NCI-H2196 (cell line): ENCODE measurements around the gene SSB.
"Not testable (repeated sequence)": the region's sequence is repeated elsewhere in the genome, so short reads cannot be mapped to it uniquely, and the experiment has no call there.

Experiments
- DNase-seq: peaks from one replicate; lab custom pipeline; 2025; ENCODE audit not compliant: unreplicated experiment; lab: John Stamatoyannopoulos, UW

Gene SSB

DNA sequence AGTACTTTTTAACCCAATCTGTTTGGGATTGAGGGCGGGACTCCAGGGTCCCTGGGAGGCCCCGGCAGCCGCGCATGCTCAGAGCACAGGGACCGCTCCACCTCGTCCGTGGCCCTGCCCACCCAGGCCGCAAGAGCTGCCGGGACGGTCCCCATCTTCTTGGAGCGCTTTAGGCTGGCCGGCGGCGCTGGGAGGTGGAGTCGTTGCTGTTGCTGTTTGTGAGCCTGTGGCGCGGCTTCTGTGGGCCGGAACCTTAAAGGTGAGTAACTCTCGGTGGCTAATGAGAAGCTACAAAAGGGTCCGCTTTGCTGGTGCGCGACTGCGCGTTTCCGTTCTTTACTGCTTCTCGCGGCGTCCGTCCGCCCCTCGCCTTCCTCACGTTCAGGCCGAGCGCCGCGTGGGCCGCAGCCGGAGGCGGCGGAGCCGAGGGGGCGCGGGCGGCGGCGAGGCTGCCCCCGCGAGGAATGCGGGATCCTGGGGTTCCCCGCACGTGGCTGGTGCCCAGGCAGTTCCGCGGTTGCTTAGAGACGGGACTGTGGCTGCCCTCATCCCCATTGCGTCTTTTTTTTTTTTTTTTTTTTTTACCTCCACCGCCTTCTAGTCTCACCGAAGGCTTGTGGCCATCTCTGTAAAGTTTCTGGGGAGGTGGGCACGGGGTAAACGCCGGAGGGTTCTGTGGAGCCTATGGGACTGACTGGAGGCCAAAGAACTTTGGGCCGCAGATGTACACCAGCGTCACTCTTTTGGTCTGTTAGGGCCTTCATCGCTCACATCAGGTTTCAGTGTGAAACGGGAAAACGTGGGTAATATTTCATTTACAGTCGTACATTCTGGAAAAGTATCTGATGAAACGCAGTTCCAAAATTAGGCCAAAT is at the start of gene SSB:
Gene SSB, plus strand, starts transcription at position 154 of the 875 bp plus-strand sequence. CDS start 2,090 bp downstream, outside the sequence.
- peak; percentile 90 for DNase-seq

DNA sequence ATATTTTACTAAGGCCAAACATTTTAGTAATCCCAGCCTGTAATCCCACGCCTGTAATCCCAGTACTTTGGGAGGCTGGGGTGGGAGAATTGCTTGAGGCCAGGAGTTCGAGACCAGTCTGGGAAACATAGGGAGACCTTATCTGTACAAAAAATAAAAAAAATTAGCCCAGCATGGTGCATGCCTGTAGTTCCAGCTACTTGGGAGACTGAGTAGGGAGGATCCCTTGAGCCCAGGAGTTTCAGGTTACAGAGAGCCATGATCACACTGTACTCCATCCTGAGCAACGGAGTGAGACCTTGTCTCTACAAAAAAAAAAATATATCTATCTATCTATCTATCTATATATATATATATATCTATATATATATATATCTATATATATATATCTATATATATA is 45.9 kb upstream of the SSB start:
- DNase-seq: no peak

DNA sequence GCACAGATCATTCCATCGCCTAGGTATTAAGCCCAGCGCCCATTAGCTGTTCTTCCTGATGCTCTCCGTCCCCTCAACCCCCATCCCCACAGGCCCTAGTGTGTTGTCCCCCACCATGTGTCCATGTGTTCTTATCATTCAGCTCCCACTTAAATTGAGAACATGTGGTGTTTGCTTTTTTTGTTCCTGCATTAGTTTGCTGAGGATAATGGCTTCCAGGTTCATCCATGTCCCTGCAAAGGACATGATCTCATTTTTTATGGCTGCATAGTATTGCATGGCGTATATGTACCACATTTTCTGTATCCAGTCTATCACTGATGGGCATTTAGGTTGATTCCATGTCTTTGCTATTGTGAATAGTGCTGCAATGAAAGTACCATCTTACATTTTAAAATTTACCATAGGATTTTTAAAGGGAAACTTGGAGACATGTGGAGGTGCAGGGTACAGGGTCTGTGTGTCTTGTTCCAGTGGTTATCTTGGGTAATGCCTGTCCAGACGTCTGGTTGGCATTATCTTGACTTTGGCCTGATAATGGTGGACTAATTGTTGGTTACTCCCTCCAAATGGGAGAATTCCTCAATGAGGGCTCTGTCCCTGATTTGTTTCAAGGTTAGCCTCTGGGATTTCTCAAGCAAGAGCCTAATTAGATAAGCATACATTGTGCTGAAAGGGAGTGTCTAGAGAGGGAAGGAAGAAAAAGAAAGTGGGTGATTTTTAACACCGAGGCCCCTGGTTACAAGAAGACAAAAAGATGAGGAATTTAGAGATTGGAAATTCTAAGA is 43.4 kb upstream of the SSB start:
- no peak for DNase-seq

DNA sequence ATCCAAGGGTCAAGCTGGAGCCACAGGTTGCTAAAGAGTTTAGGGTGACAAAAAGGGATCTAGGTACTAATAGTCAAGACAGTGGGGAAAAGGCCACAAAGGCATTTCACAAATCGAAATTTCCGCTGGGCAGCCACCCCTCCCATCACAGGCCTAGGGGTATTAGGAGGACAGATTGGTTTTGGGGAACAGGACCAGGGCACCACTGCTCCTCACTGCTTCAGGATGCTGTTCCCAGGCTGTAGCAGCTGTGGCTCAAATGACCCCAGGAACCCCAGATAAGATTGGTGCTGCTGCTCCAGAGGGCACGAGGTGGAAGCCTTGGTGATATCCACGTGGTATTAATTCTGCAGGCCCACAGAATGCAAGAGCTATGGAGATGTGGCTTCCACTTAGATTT is 42.3 kb upstream of the SSB start:
- no peak for DNase-seq

DNA sequence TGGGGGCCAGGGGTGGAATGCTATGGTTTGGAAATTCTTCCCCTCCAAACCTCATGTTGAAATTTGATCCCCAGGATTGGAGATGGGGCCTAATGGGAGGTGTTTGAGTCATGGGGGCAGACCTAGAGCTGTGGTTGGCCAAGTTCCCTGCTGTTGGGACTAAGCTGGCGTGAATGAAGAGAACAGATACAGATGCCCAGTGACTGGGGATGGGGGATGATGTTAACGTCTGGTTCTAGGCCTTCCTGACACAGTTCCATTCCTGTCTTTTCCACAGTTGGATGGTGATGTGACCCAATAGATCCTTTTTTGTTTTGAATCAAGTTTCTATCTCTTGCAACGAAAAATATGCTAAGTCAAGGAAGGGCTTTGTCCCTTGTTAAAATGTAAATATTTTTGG is 41.3 kb upstream of the SSB start:
- DNase-seq: no peak

DNA sequence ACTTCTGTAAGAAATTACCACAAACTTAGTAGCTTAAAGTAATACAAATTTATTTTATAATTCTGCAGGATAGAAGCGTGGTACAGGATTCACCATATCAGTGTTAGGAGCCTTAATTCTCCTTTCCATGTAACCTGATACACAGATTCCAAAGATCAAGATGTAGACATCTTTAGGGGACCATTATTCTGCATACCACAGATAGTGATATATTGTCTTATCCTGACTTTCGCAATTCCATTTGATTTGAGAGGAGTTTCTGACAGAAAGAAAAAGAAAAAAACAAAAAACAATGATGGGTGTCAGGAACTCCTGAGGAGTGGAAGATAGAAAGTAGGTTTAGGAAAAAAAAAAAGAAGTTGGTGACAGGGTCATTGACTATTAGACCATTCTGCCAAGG is 40.9 kb upstream of the SSB start:
- no peak for DNase-seq

DNA sequence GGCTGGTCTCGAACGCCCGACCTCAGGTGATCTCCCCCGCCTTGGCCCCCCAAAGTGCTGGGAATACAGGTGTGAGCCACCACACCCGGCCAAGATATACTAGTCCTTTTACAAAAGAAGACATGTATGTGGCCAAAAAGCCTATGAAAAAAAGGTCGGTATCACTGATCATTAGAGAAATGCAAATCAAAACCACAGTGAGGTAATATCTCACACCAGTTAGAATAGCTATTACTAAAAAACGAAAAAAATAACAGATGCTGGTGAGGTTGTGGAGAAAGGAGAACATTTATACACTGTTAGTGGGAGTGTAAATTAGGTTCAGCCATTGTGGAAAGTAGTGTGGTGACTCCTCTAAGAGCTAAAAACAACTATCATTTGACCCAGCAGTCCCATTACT is 38.7 kb upstream of the SSB start:
- no peak for DNase-seq

DNA sequence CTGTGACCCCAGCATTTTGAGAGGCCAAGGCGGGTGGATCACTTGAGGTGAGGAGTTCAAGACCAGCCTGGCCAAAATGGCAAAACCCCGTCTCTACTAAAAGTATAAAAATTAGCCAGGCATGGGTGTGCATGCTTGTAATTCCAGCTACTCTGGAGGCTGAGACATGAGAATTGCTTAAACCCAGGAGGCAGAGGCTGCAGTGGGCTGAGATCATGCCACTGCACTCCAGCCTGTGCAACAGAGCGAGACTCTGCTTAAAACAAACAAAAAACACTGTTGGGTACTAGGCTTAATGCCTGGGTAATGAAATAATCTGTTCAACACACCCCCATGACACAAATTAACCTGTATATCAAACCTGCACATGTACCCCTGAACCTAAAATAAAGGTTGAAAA is 37.9 kb upstream of the SSB start:
- not testable (repeated sequence) for DNase-seq

DNA sequence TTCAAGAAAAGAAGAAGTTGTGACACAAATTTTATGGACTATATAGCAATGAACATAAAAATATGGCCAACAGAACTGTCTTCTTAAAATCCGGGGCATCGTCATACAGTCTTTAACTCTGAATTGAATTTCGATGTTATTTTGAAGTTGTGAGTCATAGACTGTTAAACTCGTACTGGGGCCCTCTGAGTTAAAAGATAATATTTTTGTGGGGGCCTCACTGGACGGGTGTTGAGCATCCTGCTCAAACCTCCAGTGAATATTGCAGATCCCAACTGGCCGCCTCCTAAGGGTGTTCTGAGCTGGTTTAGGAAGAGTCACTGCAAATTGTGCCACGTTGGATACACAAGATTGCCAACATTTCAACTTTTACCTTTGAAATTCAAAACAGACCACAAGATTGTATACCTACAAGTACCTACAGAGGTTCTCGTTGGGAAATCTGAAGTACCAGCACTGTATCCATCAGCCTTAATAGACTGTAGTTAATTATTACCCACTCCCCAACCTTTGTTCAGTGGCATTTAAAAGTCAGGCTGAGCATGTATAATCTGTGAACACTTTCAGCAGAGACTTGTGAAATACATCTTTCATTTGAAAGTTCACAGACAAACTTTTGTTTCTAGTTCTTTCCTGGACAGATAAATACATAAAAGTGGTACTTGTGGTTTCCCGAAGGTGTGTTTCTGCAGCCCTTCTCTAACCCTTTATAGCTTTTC is 37.3 kb upstream of the SSB start:
- DNase-seq: no peak

DNA sequence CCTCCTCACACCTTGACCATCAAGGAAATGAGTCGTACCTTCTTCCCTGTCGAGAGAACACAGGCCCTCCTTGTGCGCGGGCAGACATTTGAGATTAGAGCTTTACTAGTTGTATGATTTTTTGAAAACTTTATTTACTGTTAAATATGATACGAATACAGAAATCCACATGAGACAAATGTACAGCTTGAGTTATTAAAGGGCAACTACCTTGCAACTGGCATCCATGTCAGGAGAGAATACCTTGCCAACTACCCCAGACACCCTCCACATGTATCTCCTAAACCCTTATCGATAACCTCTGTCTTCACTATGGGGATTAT is 36.7 kb upstream of the SSB start:
- DNase-seq: no peak

DNA sequence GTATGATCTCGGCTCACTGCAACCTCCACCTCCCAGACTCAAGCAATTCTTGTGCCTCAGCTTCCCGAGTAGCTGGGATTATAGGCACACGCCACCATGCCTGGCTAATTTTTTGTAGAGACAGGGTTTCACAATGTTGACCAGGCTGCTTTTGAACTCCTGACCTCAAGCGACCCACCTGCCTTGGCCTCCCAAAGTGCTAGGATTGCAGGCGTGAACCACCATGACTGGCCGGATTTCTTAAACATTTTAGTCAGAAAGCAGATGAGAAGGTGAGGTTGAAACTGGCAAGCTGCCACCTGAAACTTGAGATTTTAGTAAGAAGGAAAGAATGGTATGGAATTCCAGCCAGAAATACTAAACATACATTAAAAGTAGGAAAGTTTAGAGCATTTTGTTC is 33.1 kb upstream of the SSB start:
- DNase-seq: no peak

DNA sequence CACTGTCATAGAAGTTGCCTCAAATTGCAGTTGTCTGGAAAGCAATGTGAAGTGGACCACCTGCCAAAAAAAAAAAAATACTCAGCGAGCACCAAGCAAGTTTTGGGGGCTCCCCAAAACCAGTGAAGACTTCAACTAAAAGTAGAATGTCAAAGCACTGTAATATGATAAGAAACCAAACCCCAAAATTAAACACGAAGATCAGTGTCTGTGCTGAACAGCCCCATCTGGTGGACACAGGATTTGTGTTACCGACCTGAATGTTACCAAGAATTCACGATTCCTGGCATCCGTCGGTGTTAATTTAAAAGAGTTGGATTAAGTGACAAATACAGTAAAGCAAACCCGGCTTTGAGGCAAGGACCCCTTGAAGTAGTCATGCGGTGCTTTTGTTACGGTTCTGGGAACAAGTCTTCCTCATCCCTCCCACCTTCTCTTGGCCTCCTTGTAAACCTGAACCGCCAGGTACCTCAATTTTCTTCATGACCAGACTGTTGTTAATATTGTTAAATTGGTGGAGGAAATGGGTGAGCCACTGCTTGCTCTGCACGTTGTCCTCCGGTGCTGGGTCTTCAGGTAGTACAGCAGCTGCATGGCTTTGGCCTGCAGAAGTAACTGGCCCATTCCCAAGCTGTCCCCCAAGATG is 31.3 kb upstream of the SSB start:
- DNase-seq: peak; percentile 51

DNA sequence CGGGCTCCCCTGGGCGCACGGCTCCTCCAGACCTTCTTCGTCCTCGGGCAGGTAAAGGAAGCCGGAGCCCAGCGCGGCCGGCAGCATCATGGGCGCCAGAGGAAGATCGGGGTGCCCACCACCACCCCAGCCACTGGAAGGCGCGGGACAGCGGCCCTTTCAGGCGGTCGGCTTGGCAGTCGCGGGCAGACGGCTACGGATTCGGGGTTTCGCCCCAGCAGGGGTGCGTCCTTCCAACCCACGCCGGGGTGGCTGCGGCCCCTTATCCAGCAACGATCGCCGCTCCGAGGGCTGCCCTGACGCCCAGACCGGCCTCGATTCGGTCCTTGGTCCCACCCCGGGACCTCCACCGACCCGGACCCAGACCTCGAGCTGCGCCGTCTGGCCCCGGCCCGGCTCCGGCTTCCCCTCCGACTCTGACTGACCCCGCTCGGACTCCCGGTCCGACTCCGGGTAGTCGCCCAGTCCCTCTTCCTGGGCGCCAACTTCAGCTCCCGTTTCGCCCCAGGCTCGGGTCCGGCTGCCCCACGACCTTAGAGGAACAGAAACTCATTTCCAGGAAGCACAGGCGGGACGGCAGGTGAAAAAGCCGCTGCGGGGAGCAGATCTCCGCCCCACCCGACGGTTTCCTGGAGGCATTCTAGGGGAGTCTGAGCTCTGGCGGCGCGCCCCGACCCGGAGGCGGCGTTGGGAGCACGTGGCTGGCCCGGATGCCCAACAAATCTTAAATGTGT is 30.2 kb upstream of the SSB start:
- no peak for DNase-seq

DNA sequence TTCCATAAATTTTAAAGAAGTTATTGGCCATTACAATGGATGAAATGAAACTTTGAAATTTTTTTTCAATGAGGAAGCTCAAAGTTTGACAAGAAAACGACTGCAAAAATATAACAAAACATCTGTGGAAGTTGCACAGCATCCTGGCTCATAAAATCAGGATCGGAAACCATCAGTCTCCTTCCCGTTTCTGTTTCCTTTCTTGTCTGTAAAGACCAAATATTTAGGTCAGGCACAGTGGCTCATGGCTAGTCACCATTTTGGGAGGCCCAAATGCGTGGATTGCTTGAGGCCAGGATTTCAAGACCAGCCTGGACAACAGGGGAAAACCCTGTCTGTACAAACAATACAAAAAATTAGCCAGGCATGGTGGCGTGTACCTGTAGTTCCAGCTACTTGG is 27.6 kb upstream of the SSB start:
- DNase-seq: no peak

DNA sequence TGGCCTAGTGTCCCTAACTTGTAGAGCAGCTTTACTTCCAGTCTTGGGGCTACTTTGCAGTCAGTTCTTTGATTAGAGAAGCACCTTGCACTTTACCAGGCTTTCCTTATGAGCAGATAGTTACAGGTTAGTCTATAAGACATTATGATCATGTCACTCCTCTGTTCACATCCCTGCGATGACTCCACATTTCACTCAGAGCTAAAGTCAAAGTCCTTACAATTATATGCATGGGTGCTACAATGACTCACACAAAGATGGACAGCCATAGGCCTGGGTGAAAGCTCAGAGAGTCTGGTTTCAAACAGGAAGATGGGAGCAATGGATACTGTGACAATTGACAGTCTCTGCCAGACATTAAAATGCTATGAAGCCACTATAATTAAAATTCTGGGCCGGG is 27.1 kb upstream of the SSB start:
- no peak for DNase-seq

DNA sequence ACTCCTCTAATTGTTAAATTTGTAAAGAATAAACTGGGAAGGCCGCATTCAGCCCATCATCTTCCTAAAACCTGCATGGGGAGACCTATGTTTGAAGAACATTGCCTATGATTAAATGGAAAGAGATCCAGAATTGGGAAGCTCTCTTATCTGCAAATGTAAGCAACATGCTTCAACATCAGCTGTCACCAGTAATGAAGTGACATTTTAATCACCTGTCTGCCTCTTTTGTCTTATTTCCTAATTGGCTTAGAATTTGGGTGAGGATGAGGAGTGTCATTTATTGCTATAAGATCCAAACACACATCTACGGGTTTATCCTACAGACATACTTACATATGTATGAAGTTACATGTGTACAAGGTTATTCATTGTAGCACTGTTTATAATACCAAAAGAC is 26.0 kb upstream of the SSB start:
- DNase-seq: no peak

DNA sequence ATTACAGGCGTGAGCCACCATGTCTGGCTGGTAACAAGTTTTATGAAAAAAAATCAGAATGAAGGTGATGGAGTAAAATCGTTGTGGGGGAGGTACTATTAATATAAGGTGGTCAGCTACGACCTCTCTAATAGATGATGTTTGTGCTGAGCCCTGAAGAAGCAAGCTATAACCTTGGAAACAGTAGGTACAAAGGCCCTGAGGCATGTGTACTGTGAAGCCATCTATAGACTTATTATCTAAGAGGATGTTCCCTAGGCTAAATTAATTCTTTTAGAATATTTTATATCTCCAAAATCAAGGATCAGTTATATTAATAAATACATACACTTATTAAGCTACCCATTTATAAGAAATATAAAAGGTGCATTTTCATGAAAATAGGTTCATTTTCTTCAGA is 23.3 kb upstream of the SSB start:
- no peak for DNase-seq

DNA sequence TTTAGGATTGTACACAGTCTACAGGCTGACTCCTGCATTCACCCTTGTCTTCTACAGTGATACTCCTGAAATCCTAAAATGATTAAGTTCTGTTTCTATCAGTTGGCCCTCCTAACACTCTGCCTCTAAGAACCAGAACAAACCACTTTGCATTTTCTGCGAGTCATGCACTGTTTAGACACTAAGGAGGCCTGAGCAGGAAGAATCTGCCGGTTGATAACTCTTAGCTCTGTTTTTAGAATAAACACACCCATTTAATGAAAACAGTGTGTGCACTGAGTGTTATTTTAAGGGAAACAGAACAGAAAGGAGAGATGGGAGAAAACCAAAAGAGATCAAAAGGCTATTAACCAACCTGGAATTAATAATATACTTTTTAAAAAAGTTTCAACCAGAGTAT is 22.9 kb upstream of the SSB start:
- DNase-seq: no peak

DNA sequence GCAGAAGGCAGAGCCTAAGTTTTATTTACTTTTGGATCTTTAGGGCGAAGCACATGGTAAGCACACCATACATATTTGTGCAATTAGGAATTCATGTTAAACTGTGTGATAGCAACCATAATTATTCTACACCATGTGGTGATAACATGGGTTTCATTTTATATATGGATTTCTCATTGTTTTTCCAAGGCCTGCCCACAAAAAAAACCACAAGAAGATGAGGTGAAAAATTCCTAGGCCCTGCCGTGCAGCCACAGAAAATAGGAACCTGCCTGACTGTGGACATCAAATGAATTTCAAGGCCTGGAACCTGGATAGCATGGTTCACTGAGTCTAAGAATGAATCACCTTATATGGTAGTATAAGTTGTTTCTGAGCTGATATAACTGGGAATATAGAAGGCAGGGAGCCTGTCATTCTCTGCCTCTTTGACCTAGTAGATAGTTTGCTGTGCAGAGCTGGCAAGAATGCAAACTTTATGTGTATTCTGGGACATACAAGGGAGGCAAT is 22.4 kb upstream of the SSB start:
- no peak for DNase-seq

DNA sequence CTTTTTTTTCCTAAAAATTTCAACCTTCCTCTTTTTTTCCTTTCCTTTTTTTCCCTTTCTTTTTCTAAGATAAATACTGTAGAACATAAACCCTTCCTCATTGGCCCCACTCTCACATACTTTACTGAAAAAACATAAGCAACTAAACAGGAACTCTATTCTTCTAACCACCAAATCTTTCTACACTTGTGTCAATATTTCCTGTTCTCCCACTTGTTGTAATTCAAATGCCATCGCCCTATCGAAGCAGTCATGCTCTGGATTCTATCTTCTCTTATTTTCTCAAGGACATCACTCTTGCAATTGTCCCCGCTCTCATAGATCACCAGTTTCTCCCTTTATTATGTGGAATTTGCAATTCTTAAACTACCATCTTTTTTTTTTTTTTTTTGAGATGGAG is 20.2 kb upstream of the SSB start:
- no peak for DNase-seq
